HG03432 (cell line): ENCODE measurements around the gene DOCK2.
A peak's percentile ranks its signal among the peaks of the same experiment; 100 is the strongest.
"Not testable (repeated sequence)": the region's sequence is repeated elsewhere in the genome, so short reads cannot be mapped to it uniquely, and the experiment has no call there.

Experiments
- ATAC-seq: cut with Tn5 transposase; IDR thresholded peaks from one replicate; pipeline ENCODE4 v1.9.1; 2021; ENCODE audit warnings: mild to moderate bottlenecking, moderate library complexity; ENCODE audit not compliant: unreplicated experiment

Gene DOCK2

GRCh38 chr5:169636477-169637084, 494 bp upstream of the DOCK2 start:
- no peak for ATAC-seq

GRCh38 chr5:169637549-169638121, 560 bp downstream of the DOCK2 start:
- peak; percentile 74 for ATAC-seq

GRCh38 chr5:169641253-169641652, 4.2 kb downstream of the DOCK2 start:
- ATAC-seq: no peak

- ATAC-seq: peak; percentile 36
Measured at GRCh38 chr5:169646856-169647255, 9.8 kb downstream of the DOCK2 start.

- ATAC-seq: peak; percentile 59
Measured at GRCh38 chr5:169647566-169647965, 10.5 kb downstream of the DOCK2 start.

- ATAC-seq: no peak
Measured at GRCh38 chr5:169648725-169649310, 11.7 kb downstream of the DOCK2 start.

GRCh38 chr5:169649486-169649885, 12.4 kb downstream of the DOCK2 start:
- ATAC-seq: peak; percentile 25

GRCh38 chr5:169650701-169651331, 13.7 kb downstream of the DOCK2 start:
- ATAC-seq: peak; percentile 59

GRCh38 chr5:169651526-169651925, 14.5 kb downstream of the DOCK2 start:
- ATAC-seq: no peak

GRCh38 chr5:169652057-169652456, 15.0 kb downstream of the DOCK2 start:
- ATAC-seq: no peak

GRCh38 chr5:169653091-169653490, 16.0 kb downstream of the DOCK2 start:
- ATAC-seq: no peak

GRCh38 chr5:169655353-169655752, 18.3 kb downstream of the DOCK2 start:
- ATAC-seq: no peak

GRCh38 chr5:169656125-169656901, 19.2 kb downstream of the DOCK2 start:
- ATAC-seq: peak; percentile 80

GRCh38 chr5:169657127-169657526, 20.1 kb downstream of the DOCK2 start:
- ATAC-seq: peak; percentile 38

- ATAC-seq: not testable (repeated sequence)
Measured at GRCh38 chr5:169662451-169662850, 25.4 kb downstream of the DOCK2 start.

- ATAC-seq: no peak
Measured at GRCh38 chr5:169663537-169663936, 26.5 kb downstream of the DOCK2 start.

GRCh38 chr5:169666365-169666764, 29.3 kb downstream of the DOCK2 start:
- ATAC-seq: no peak

- no peak for ATAC-seq
Measured at GRCh38 chr5:169667896-169668674, 31.0 kb downstream of the DOCK2 start.

GRCh38 chr5:169668732-169669131, 31.7 kb downstream of the DOCK2 start:
- no peak for ATAC-seq

GRCh38 chr5:169670769-169671525, 33.9 kb downstream of the DOCK2 start:
- peak; percentile 99 for ATAC-seq
